Psoas muscle (tissue), 8 donors: Measurements from ENCODE around the gene SPANXN5. TPM values are rescaled to one million over a fixed set of nuclear protein-coding genes. Genes with fewer than 3 reads are reported as not detected.
"Not testable (repeated sequence)": the region's sequence is repeated elsewhere in the genome, so short reads cannot be mapped to it uniquely, and the experiment has no call there.

Source experiments
- ATAC-seq, 4 donors: fragments of 200-7000 bp; cut with Tn5 transposase; one replicate each; pipeline ENCODE4 v1.9.1; 2020; ENCODE audit warnings: moderate library complexity in 3 of 4, mild to moderate bottlenecking in 2 of 4
- DNase-seq, 2 donors: peaks; one replicate each; pipeline ENCODE4 v3.0.0-alpha.2; 2020
- H3K27ac ChIP-seq: fragments of 200-600 bp; one replicate; pipeline ENCODE4 v1.8.0; 2022
- H3K27me3 ChIP-seq, 3 donors: fragments of 200-600 bp in 1 of 3; one replicate each; pipeline versions ENCODE4 v1.6.1 to v1.8.0; 2013 to 2022; ENCODE audit warnings: low read length in 2 of 3, mild to moderate bottlenecking in 2 of 3, moderate library complexity in 1 of 3; ENCODE audit not compliant: insufficient read depth in 3 of 3
- H3K36me3 ChIP-seq, 2 donors: fragments of 200-600 bp in 1 of 2; one replicate each; pipeline versions ENCODE4 v1.6.1 to v1.8.0; 2013 to 2022; ENCODE audit warnings: low read depth in 1 of 2, mild to moderate bottlenecking in 1 of 2, moderate library complexity in 1 of 2; ENCODE audit not compliant: insufficient read depth in 1 of 2
- H3K4me1 ChIP-seq: fragments of 200-600 bp; one replicate; pipeline ENCODE4 v1.8.0; 2022
- H3K4me3 ChIP-seq: fragments of 200-600 bp; one replicate; pipeline ENCODE4 v1.8.0; 2022; ENCODE audit warnings: mild to moderate bottlenecking
- H3K9me3 ChIP-seq: fragments of 200-600 bp; one replicate; pipeline ENCODE4 v1.8.0; 2022
- CTCF ChIP-seq: fragments of 200-600 bp; IDR thresholded peaks from one replicate; pipeline ENCODE4 v1.8.0; 2022; ENCODE audit warnings: antibody characterized with exemption
- WGBS, 3 donors: extraction: QIAGEN DNeasy Blood & Tissue Kit; methylation state at CpG; one replicate each; pipeline versions ENCODE4 v1.1.6 to v1.1.7; 2013; 5-methylcytosine and 5-hydroxymethylcytosine counted together
- intact Hi-C, 2 donors: fragments of 100-400 bp; cut with DNase I; formaldehyde crosslinking; loops; one replicate each; pipeline versions ENCODE4 v1.11.0 to v1.14.2; 2022
- polyA plus RNA-seq, 3 donors: library from polyadenylated mRNA; stranded (reverse); fragments of 200-250 nt; gene quantifications; one replicate each; pipeline ENCODE4 v1.2.3, GENCODE V29; 2013
- total RNA-seq, 4 donors: library from RNA; stranded (reverse); fragmentation: NEBNext Ultra II Directional in 2 of 4; extraction: Animal tissue kit (Norgen Biotek cat#: 25700) in 2 of 4; gene quantifications; one replicate each; pipeline versions ENCODE4 v1.2.1 to v1.2.4, GENCODE V29; 2021 to 2023
- donor health status: healthy with polysubstance abuse.
- donor health status: DM: no; HTN: no; CAD: no; lungs with moderate emphysema.
- donor health status: Bipolar disorder and iron deficiency.
- donor health status: healthy.
- donor health status: DM: yes; HTN: yes; CAD: no.
- donor health status: DM: no; HTN: no; CAD: no.
- donor health status: DM: no; HTN: no; CAD: no.
- donor health status: DM: yes; HTN: yes; CAD: no.

Gene SPANXN5
- total and polyA plus RNA-seq, 7 donors, result not detected

DNA sequence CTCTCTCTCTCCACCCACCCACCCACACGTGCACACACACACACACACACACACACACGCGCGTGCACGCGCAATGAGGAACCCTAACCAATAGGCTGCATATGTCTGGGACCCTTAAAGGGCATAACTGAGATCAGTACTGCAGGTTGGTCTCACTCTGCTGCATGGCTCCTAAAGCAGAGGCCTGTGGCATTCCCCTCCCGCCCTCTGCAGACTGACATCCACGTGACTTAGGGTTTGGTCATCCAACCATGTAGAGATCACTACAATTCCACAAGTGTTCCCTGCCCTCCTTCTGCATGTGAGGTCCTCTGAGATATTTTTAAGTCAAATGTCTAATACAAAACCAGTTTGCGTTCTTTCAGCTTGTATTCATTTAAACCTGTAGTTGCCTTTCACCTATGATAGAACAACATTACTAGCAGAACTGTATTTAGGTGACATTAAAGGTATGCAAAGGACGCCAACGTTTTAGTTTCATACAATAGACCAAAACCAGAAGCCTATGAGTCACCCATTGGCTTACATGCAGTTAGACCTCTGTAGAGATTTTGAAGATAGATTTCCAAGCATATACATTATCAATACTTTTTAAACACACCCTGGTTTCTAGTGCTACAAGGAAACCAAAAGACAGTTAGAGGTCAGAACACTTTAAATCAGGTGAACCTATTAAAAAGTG is 24.0 kb upstream of the SPANXN5 start:
- no peak for ATAC-seq
- WGBS, 3 donors, result 71 to 85% (median 79%) methylated on average over 10 to 11 of the region's 11 CpGs
- Histone ChIP-seq H3K27me3 (peaks cover 0 to 39% (median 0%) of the 10 kb centered on the region in 3 donors), H3K27ac (no peak overlapping the region), H3K4me1 (no peaks in the 10 kb centered on the region), H3K9me3 (no peaks in the 10 kb centered on the region), H3K4me3 (no peak overlapping the region), H3K36me3 (no peaks in the 10 kb centered on the region)
- DNase-seq, result no peak
- intact Hi-C loops, result no loop called here
- no peak for TF ChIP-seq CTCF

DNA sequence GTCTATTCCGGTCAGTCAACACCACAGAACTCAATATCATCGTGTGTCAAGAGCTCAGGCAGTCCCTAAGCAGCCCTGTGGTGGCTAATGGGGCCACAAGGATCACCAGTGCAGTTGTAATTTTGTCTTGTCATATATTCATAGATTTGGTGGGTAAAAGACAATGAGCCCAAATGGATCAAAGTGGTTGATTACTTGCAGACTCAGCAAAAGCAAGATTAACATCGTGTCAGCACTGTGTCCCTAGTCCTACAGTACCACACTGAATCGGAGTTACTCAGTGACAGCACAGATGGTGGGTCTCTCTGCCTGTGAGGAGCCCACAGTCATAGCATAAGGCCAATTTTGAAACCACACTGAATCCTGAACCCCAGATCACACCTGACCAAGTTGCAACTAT is 22.6 kb upstream of the SPANXN5 start:
- Histone ChIP-seq H3K4me1 (no peaks in the 10 kb centered on the region), H3K27me3 (peaks cover 0 to 45% (median 0%) of the 10 kb centered on the region in 3 donors), H3K4me3 (no peak overlapping the region), H3K36me3 (no peaks in the 10 kb centered on the region), H3K27ac (no peak overlapping the region), H3K9me3 (no peaks in the 10 kb centered on the region)
- intact Hi-C loops, result no loop called here
- ATAC-seq (no peak), DNase-seq (no peak)
- no peak for TF ChIP-seq CTCF
- 68 to 81% (median 77%) methylated on average over 4 of the region's 4 CpGs for WGBS, 3 donors

GRCh38 chrX:52811065-52811625 is 13.9 kb upstream of the SPANXN5 start, which contains the start of gene XAGE5:
Gene XAGE5 (plus strand): TSS chrX:52811287. CDS start chrX:52812567, 1,280 bp downstream.
- H3K27me3 ChIP-seq, result peaks cover 0 to 30% (median 0%) of the 10 kb centered on the region in 3 donors
- no peak within 1 kb of the TSS for H3K4me3 ChIP-seq
- H3K36me3 ChIP-seq, result no peaks in the 10 kb centered on the region
- intact Hi-C loops, result no loop called here
- WGBS, 3 donors, result 81 to 94% (median 92%) methylated on average over 19 to 25 of the region's 25 CpGs
- H3K9me3 ChIP-seq, result no peaks in the 10 kb centered on the region
- no peak within 1 kb of the TSS for H3K27ac ChIP-seq
- DNase-seq (no peak), ATAC-seq (no peak)
- H3K4me1 ChIP-seq, result no peaks in the 10 kb centered on the region
- no peak for TF ChIP-seq CTCF

DNA sequence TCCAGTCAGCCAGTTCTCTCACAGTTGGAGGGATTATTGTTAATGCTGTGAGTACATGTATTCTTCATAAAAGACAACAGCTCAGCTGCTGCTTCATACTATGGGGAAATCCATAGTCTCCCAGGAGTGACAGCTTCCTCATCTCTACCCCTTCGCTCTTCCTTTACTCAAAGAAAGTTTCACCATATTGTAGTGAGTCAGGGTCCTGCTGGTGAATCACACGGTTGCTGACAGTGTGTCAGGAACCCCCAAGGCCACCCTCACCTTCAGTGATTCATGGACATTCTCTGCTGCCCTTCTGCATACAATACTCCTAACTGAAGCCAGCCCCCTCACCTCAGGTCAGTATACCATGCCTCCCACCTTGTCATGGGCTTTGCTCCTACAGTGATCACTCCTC is 7.6 kb upstream of the SPANXN5 start:
- H3K27ac ChIP-seq, H3K4me1 ChIP-seq, H3K4me3 ChIP-seq, intact Hi-C loops, ATAC-seq, DNase-seq, H3K9me3 ChIP-seq, H3K36me3 ChIP-seq: not testable (repeated sequence)
- H3K27me3 ChIP-seq, result peaks cover 0 to 26% (median 0%) of the 10 kb centered on the region in 3 donors
- 69 to 75% (median 72%) methylated on average over 2 of the region's 2 CpGs for WGBS, 3 donors

DNA sequence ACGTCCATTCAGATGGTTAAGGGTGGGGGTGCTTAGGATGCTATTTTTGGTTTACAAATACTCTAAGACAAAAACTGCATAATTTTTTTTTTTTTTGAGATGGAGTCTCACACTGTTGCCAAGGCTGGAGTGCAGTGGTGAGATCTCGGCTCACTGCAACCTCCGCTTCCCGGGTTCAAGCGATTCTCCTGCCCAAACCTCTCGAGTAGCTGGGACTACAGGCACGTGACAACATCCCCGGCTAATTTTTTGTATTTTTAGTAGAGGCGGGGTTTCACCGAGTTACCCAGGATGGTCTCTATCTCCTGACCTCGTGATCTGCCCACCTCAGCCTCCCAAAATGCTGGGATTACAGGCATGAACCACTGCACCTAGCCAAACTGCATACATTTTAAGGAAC is 23.7 kb downstream of the SPANXN5 start:
- ATAC-seq, H3K9me3 ChIP-seq, H3K4me1 ChIP-seq, H3K36me3 ChIP-seq, DNase-seq, H3K27me3 ChIP-seq, intact Hi-C loops, H3K27ac ChIP-seq, H3K4me3 ChIP-seq: not testable (repeated sequence)
- 76 to 86% (median 85%) methylated on average over 7 to 8 of the region's 11 CpGs for WGBS, 3 donors

- H3K27me3 ChIP-seq, ATAC-seq, H3K27ac ChIP-seq, H3K4me3 ChIP-seq, H3K36me3 ChIP-seq, DNase-seq, H3K4me1 ChIP-seq, H3K9me3 ChIP-seq, intact Hi-C loops: not testable (repeated sequence)
- 71% methylated on average over 2 of the region's 5 CpGs; no CpG with 5 or more reads in 2 of the 3 donors for WGBS, 3 donors
Measured at GRCh38 chrX:52765983-52766382, 31.2 kb downstream of the SPANXN5 start.

DNA sequence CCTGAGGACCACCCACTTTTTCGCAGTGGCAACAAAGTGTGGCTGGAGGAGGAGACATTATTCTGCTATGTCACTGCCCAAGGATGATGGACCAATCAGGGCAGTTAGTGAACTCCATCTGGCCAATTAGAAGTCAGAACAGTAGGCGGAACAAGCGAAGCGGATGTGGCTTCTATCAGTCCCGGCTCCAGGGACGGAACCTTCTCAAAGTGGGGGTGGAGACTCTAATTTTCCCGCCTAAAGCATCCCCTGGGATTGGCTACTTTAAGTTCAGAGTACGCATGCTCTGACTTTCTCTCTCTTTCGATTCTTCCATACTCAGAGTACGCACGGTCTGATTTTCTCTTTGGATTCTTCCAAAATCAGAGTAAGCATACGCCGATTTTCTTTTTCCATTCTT is 46.3 kb downstream of the SPANXN5 start, which contains the start of gene SSX2B:
Gene SSX2B (plus strand): TSS at position 301 of the 400 bp plus-strand sequence. CDS start 1,429 bp downstream, outside the sequence.
- intact Hi-C loops, H3K4me1 ChIP-seq, H3K4me3 ChIP-seq, H3K9me3 ChIP-seq, H3K27ac ChIP-seq, DNase-seq, H3K27me3 ChIP-seq, ATAC-seq, H3K36me3 ChIP-seq: not testable (repeated sequence)
- WGBS, 3 donors, result no CpG with 5 or more reads among the region's 13 CpGs
